Thoracic aorta (tissue), 2 donors: Measurements from ENCODE around the gene MCF2L. TPM values are rescaled to one million over a fixed set of nuclear protein-coding genes. Genes with fewer than 3 reads are reported as not detected.

Experiments
- ATAC-seq: fragments of 150-250 bp; one replicate; pipeline ENCODE4 v1.8.0; 2017; ENCODE audit warnings: low read depth; ENCODE audit not compliant: insufficient number of reproducible peaks, low FRiP score
- DNase-seq: peaks from one replicate; pipeline ENCODE4 v3.0.0-alpha.2; 2020; ENCODE audit warnings: low spot score
- H3K27ac ChIP-seq, 2 donors: fragments of 200-600 bp; sonication (generic); 1 replicate in 1 of 2; 2 replicates in 1 of 2; pipeline ENCODE4 v1.5.1; 2016; ENCODE audit warnings: mild to moderate bottlenecking in 2 of 2, moderate library complexity in 2 of 2
- H3K27me3 ChIP-seq: fragments of 200-600 bp; sonication (generic); replicated peaks from 2 replicates; pipeline ENCODE4 v1.6.0; 2016; ENCODE audit warnings: mild to moderate bottlenecking; ENCODE audit not compliant: insufficient read depth
- H3K36me3 ChIP-seq: fragments of 200-600 bp; sonication (generic); one replicate; pipeline ENCODE4 v1.5.1; 2016
- H3K4me1 ChIP-seq, 2 donors: fragments of 200-600 bp; sonication (generic); 1 replicate in 1 of 2; 2 replicates in 1 of 2; pipeline versions ENCODE4 v1.5.1 to v1.6.0; 2016; ENCODE audit warnings: low read depth in 2 of 2, mild to moderate bottlenecking in 1 of 2; ENCODE audit not compliant: control insufficient read depth in 1 of 2
- H3K4me3 ChIP-seq: fragments of 200-600 bp; sonication (generic); 2 replicates; pipeline ENCODE4 v1.5.1; 2016; ENCODE audit warnings: mild to moderate bottlenecking
- H3K9me3 ChIP-seq: fragments of 200-600 bp; sonication (generic); 2 replicates; pipeline ENCODE4 v1.5.1; 2016
- CTCF ChIP-seq: fragments of 200-600 bp; sonication (generic); IDR thresholded peaks from one replicate; pipeline ENCODE4 v1.5.1; 2019; ENCODE audit warnings: antibody characterized with exemption
- total RNA-seq, 2 donors: library from RNA; depleted of rRNA; stranded (reverse); fragments of >200 nt; gene quantifications; one replicate each; pipeline versions ENCODE4 v1.1.0 to v1.2.3, GENCODE V29; 2016

MCF2L gene
- total RNA-seq, 2 donors from 2014 or later, result 34.9 to 49.2 TPM

- Histone ChIP-seq H3K27ac (no peak overlapping the region), H3K27me3 (no peaks in the 10 kb centered on the region), H3K4me1 (no peaks in the 10 kb centered on the region), H3K9me3 (no peaks in the 10 kb centered on the region), H3K36me3 (no peaks in the 10 kb centered on the region), H3K4me3 (no peak overlapping the region)
- no peak for DNase-seq
- ATAC-seq, result no peak
- TF ChIP-seq CTCF, result no peak
Observed at GRCh38 chr13:113010510-113010865, 41.5 kb downstream of the MCF2L start.

- Histone ChIP-seq H3K27me3 (no peaks in the 10 kb centered on the region), H3K4me1 (no peaks in the 10 kb centered on the region), H3K9me3 (no peaks in the 10 kb centered on the region), H3K36me3 (no peaks in the 10 kb centered on the region), H3K4me3 (no peak overlapping the region), H3K27ac (no peak overlapping the region)
- no peak for TF ChIP-seq CTCF
- ATAC-seq, result no peak
- DNase-seq, result no peak
Observed at GRCh38 chr13:113013303-113013702, 44.3 kb downstream of the MCF2L start.

GRCh38 chr13:113013878-113014751, 45.1 kb downstream of the MCF2L start:
- Histone ChIP-seq H3K36me3 (no peaks in the 10 kb centered on the region), H3K27ac (no peak overlapping the region), H3K27me3 (no peaks in the 10 kb centered on the region), H3K4me1 (no peaks in the 10 kb centered on the region), H3K9me3 (no peaks in the 10 kb centered on the region), H3K4me3 (no peak overlapping the region)
- TF ChIP-seq CTCF, result no peak
- DNase-seq, result no peak
- ATAC-seq, result no peak

GRCh38 chr13:113014752-113015745, 46.0 kb downstream of the MCF2L start:
- Histone ChIP-seq H3K4me3 (no peak overlapping the region), H3K36me3 (no peaks in the 10 kb centered on the region), H3K27ac (no peak overlapping the region), H3K27me3 (no peaks in the 10 kb centered on the region), H3K9me3 (no peaks in the 10 kb centered on the region), H3K4me1 (no peaks in the 10 kb centered on the region)
- ATAC-seq (no peak), DNase-seq (no peak)
- no peak for TF ChIP-seq CTCF
